ENCODE measurements around the gene ADPRHL1. TPM values are rescaled to one million over a fixed set of nuclear protein-coding genes. Genes with fewer than 3 reads are reported as not detected.
"Not testable (repeated sequence)": the region's sequence is repeated elsewhere in the genome, so short reads cannot be mapped to it uniquely, and the experiment has no call there.

Gene ADPRHL1
- total RNA-seq, 2 donors from 2014 or later: 4.6 to 6.2 TPM

DNA sequence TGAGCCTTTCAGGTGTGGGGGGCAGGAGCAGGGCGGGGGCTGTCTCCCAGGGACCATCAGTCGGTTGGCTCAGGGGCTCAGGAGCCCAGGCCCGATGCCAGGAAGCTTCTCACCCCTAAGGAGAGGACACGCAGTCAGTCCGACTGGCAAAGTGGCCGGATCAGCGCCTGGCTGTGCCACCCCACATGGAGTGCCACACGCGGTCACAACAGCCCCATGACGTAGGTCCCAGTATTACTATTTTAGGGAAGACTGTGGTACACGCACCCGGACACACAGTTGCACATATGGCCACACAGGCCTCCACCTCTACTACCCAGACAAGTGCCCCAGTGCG lies 60.1 kb downstream of the ADPRHL1 start:
- Histone ChIP-seq H3K27ac (no peak overlapping the region), H3K36me3 (no peaks in the 10 kb centered on the region), H3K9me3 (no peaks in the 10 kb centered on the region), H3K4me1 (peaks cover 4% of the 10 kb centered on the region), H3K4me3 (peak overlapping the region; percentile 74), H3K27me3 (no peaks in the 10 kb centered on the region), H3K9ac (ENCODE audit: low read depth in 2 of 2, low read length in 2 of 2) (peak overlapping the region in 1 of 2 donors; percentile 68)
- DNase-seq: no peak
- TF ChIP-seq CTCF (IDR thresholded peaks at IDR 0.05): no peak
- intact Hi-C loops (cut with DNase I): loop anchor here (5.0 to 10.0 kb wide), 2 partner anchors 116 to 358 kb away; no protein-coding TSS in a partner anchor

DNA sequence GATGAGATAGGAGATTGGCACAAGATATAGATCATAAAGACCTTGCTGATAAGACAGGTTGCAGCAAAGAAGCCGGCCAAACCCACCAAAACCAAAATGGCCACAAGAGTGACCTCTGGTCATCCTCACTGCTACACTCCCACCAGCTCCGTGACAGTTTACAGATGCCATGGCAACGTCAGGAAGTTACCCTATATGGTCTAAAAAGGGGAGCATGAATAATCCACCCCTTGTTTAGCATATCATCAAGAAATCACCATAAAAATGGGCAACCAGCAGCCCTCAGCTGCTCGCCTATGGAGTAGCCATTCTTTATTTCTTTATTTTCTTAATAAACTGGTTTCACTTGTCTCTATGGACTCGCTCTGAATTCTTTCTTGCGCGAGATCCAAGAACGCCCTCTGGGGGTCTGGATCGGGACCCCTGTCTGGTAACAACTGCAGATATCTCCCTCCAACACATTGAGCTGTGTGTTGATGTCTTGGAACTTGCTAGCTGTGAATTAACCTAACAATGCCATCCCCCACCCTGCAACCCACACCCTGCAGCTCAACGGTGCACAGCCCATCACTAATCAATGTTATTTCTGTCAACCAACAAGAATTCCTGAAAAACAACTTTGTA lies 62.3 kb downstream of the ADPRHL1 start:
- H3K27ac ChIP-seq: no peak overlapping the region
- H3K36me3 ChIP-seq: no peaks in the 10 kb centered on the region
- no peaks in the 10 kb centered on the region for H3K27me3 ChIP-seq
- DNase-seq: no peak
- TF ChIP-seq CTCF (IDR thresholded peaks at IDR 0.05): no peak
- H3K9ac ChIP-seq (ENCODE audit: low read depth in 2 of 2, low read length in 2 of 2): no peak overlapping the region
- H3K9me3 ChIP-seq: no peaks in the 10 kb centered on the region
- intact Hi-C loops (cut with DNase I): loop anchor here (5.0 to 10.0 kb wide), 2 partner anchors 114 to 356 kb away; no protein-coding TSS in a partner anchor
- H3K4me1 ChIP-seq: peaks cover 4% of the 10 kb centered on the region
- no peak overlapping the region for H3K4me3 ChIP-seq

DNA sequence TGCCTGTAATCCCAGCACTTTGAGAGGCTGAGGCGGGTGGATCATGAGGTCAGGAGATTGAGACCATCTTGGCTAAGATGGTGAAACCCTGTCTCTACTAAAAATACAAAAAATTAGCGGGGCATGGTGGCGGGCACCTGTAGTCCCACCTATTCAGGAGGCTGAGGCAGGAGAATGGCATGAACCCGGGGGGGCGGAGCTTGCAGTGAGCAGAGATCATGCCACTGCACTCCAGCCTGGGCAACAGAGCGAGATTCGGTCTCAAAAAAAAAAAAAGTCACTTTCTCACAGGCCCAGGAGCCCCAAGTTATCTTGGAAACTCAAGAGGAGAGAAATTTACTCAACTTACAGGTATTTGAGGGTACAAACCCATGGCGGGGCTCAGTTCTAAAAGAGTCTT lies 63.7 kb downstream of the ADPRHL1 start:
- intact Hi-C loops (cut with DNase I); DNase-seq; H3K27me3 ChIP-seq; H3K4me3 ChIP-seq; H3K4me1 ChIP-seq; H3K36me3 ChIP-seq; H3K27ac ChIP-seq; H3K9ac ChIP-seq (ENCODE audit: low read depth in 2 of 2, low read length in 2 of 2); H3K9me3 ChIP-seq: not testable (repeated sequence)

- no peak overlapping the region for H3K9ac ChIP-seq (ENCODE audit: low read depth in 2 of 2, low read length in 2 of 2)
- no peaks in the 10 kb centered on the region for H3K36me3 ChIP-seq
- no peak overlapping the region for H3K4me3 ChIP-seq
- H3K4me1 ChIP-seq: no peaks in the 10 kb centered on the region
- TF ChIP-seq CTCF (IDR thresholded peaks at IDR 0.05): no peak
- no peaks in the 10 kb centered on the region for H3K27me3 ChIP-seq
- intact Hi-C loops (cut with DNase I): no loop called here
- H3K27ac ChIP-seq: no peak overlapping the region
- DNase-seq: no peak
- no peaks in the 10 kb centered on the region for H3K9me3 ChIP-seq
These were observed 65.9 kb downstream of the ADPRHL1 start for GRCh38 chr13:113387396-113387795.

GRCh38 chr13:113383089-113383488 lies 70.2 kb downstream of the ADPRHL1 start:
- no peak for DNase-seq
- Histone ChIP-seq H3K9ac (ENCODE audit: low read depth in 2 of 2, low read length in 2 of 2) (no peak overlapping the region), H3K9me3 (no peaks in the 10 kb centered on the region), H3K4me1 (no peaks in the 10 kb centered on the region), H3K36me3 (no peaks in the 10 kb centered on the region), H3K27me3 (no peaks in the 10 kb centered on the region), H3K27ac (no peak overlapping the region), H3K4me3 (no peak overlapping the region)
- intact Hi-C loops (cut with DNase I): no loop called here
- TF ChIP-seq CTCF (IDR thresholded peaks at IDR 0.05): no peak

GRCh38 chr13:113382542-113382941 lies 70.7 kb downstream of the ADPRHL1 start:
- intact Hi-C loops (cut with DNase I); DNase-seq; H3K27me3 ChIP-seq; H3K4me1 ChIP-seq; H3K4me3 ChIP-seq; H3K9me3 ChIP-seq; H3K27ac ChIP-seq; H3K9ac ChIP-seq (ENCODE audit: low read depth in 2 of 2, low read length in 2 of 2); H3K36me3 ChIP-seq: not testable (repeated sequence)

Measured in colonic mucosa (tissue), 4 donors.